H1 (cell line): ENCODE results near the gene UBAP2L. TPM values are rescaled to one million over a fixed set of nuclear protein-coding genes. Genes with fewer than 3 reads are reported as not detected.

ENCODE experiments used
- ATF3 ChIP-seq: IDR thresholded peaks from 2 replicates; pipeline ENCODE4 v1.6.1; 2011; ENCODE audit warnings: low read depth, mild to moderate bottlenecking, low read length; ENCODE audit not compliant: insufficient read depth
- CBX5 ChIP-seq: fragments of 300-800, 300-1000 bp; sonication (generic); IDR thresholded peaks from 2 replicates; pipeline ENCODE4 v1.7.1; 2016; ENCODE audit warnings: antibody characterized with exemption, low read length, low read depth
- CEBPB ChIP-seq: IDR thresholded peaks from 2 replicates; pipeline ENCODE4 v1.6.1; 2012; ENCODE audit warnings: low read depth, low read length
- CHD7 ChIP-seq: fragments of 300-600 bp; sonication (generic); IDR thresholded peaks from 2 replicates; pipeline ENCODE4 v1.7.1; 2012; ENCODE audit warnings: low read length, moderate library complexity, mild to moderate bottlenecking, inconsistent platforms; ENCODE audit not compliant: insufficient replicate concordance
- GTF2F1 ChIP-seq: IDR thresholded peaks from 2 replicates; pipeline ENCODE4 v1.6.1; 2012; ENCODE audit warnings: low read depth, low read length, improper control_type of control experiment, borderline replicate concordance
- NRF1 ChIP-seq: IDR thresholded peaks from 2 replicates; pipeline ENCODE4 v1.6.1; 2011; ENCODE audit warnings: mild to moderate bottlenecking, low read depth, low read length, improper control_type of control experiment
- RAD21 ChIP-seq, 2 experiments: IDR thresholded peaks in 1 of 2; conservative IDR thresholded peaks in 1 of 2; 2 replicates each; pipeline ENCODE4 v1.6.1; 2011; ENCODE audit warnings: low read depth in 2 of 2, low read length in 2 of 2, improper control_type of control experiment in 1 of 2, inconsistent platforms in 1 of 2, mild to moderate bottlenecking in 1 of 2, moderate library complexity in 1 of 2
- RBBP5 ChIP-seq: IDR thresholded peaks from 2 replicates; pipeline ENCODE4 v1.7.1; 2012; ENCODE audit warnings: low read depth, mild to moderate bottlenecking, inconsistent platforms, low read length, moderate library complexity, borderline replicate concordance
- polyA plus RNA-seq, 7 experiments: library from polyadenylated mRNA; depleted of rRNA in 3 of 7; stranded (reverse) in 5 of 7; unstranded in 2 of 7; fragments of >200 nt in 5 of 7; fragments of 200-250 nt in 2 of 7; gene quantifications; 1 replicate in 5 of 7; 2 replicates in 1 of 7; 4 replicates in 1 of 7; pipeline versions ENCODE4 v1.2.1 to v1.2.3, GENCODE V29; 2011 to 2013; ENCODE audit warnings: missing spikeins in 2 of 7, mixed read lengths in 2 of 7
- total RNA-seq: library from RNA; stranded (reverse); fragmentation: NEBNext Ultra II Directional; extraction: Animal tissue kit (Norgen Biotek cat#: 25700); gene quantifications from 2 replicates; pipeline ENCODE4 v1.2.1, GENCODE V29; 2021

UBAP2L gene
- total and polyA plus RNA-seq, 2 of the 8 experiments (the other 6 are each of a cell fraction or from before 2014, with no cell fraction given): 254 to 349 TPM

GRCh38 chr1:154272217-154272998 lies 51.7 kb downstream of the UBAP2L start, which contains the start of gene HAX1 (continued):
- TF ChIP-seq CHD7 (no peak), RBBP5 (no peak; the same call in 1 of the 2 replicates), RAD21 (IDR thresholded peaks at IDR 0.05 in 1 of 2, conservative IDR thresholded peaks at IDR 0.05 in 1 of 2; ENCODE audit: low read depth in 2 of 2, low read length in 2 of 2) (peak; percentile 80 to 84), CBX5 (no peak), CEBPB (peak; percentile 85; the same call in 1 of the 2 replicates), ATF3 (peak; percentile 70), GTF2F1 (no peak), NRF1 (peak; percentile 34; the same call in 1 of the 2 replicates)
